NB4 (cell line): ENCODE data around the gene RBMS3.

ENCODE experiments used
- DNase-seq: peaks from one replicate; pipeline ENCODE4 v3.0.0; 2010; ENCODE audit warnings: low read depth
- H3K4me3 ChIP-seq: one replicate; pipeline ENCODE4 v1.5.1; 2011; ENCODE audit warnings: mild to moderate bottlenecking, low read depth, low read length, moderate library complexity
- CTCF ChIP-seq: IDR thresholded peaks from one replicate; pipeline ENCODE4 v1.5.1; 2012; ENCODE audit warnings: low read depth, low read length
- MAX ChIP-seq: IDR thresholded peaks from 2 replicates; pipeline ENCODE4 v1.6.1; 2011; ENCODE audit warnings: low read depth, low read length
- MYC ChIP-seq: IDR thresholded peaks from 2 replicates; pipeline ENCODE4 v1.6.1; 2011; ENCODE audit warnings: low read depth, low read length
- POLR2A ChIP-seq: IDR thresholded peaks from 2 replicates; pipeline ENCODE4 v1.6.1; 2011; ENCODE audit warnings: mild to moderate bottlenecking; ENCODE audit not compliant: insufficient read length; ENCODE audit errors: extremely low read depth

RBMS3 gene

GRCh38 chr3:29587340-29587739 lies 306.5 kb downstream of the RBMS3 start:
- no peak for DNase-seq
- TF ChIP-seq POLR2A (no peak), MAX (no peak), CTCF (no peak), MYC (no peak)
- H3K4me3 ChIP-seq, result no peak overlapping the region

GRCh38 chr3:29590012-29590411 lies 309.1 kb downstream of the RBMS3 start:
- DNase-seq, result no peak
- TF ChIP-seq MYC (no peak), POLR2A (no peak), MAX (no peak), CTCF (no peak)
- no peak overlapping the region for H3K4me3 ChIP-seq

- TF ChIP-seq MYC, result no peak
- TF ChIP-seq CTCF, result no peak
- TF ChIP-seq MAX, result no peak
- no peak for TF ChIP-seq POLR2A
- no peak overlapping the region for H3K4me3 ChIP-seq
- no peak for DNase-seq
Measured at GRCh38 chr3:29590461-29590860, 309.6 kb downstream of the RBMS3 start.

GRCh38 chr3:29591579-29591978 lies 310.7 kb downstream of the RBMS3 start:
- TF ChIP-seq MYC (no peak), POLR2A (no peak), MAX (no peak), CTCF (no peak)
- DNase-seq, result no peak

GRCh38 chr3:29593802-29594201 lies 312.9 kb downstream of the RBMS3 start:
- DNase-seq, result no peak
- H3K4me3 ChIP-seq, result no peak overlapping the region
- TF ChIP-seq CTCF (no peak), POLR2A (no peak), MYC (no peak), MAX (no peak)

More at GRCh38 chr3:29591579-29591978, 310.7 kb downstream of the RBMS3 start:
- H3K4me3 ChIP-seq, result no peak overlapping the region

- H3K4me3 ChIP-seq, result no peak overlapping the region
- TF ChIP-seq MAX (no peak), CTCF (no peak)
- no peak for DNase-seq
Measured at GRCh38 chr3:29594261-29594660, 313.4 kb downstream of the RBMS3 start.
